Kidney epithelial cell (primary cell): ENCODE data around the gene FABP1. TPM values are rescaled to one million over a fixed set of nuclear protein-coding genes. Genes with fewer than 3 reads are reported as not detected.

Source experiments
- DNase-seq: peaks from one replicate; pipeline ENCODE4 v3.0.0-alpha.2; 2010; ENCODE audit warnings: low read depth
- H3K27me3 ChIP-seq: 2 replicates; pipeline ENCODE4 v1.6.0; 2011; ENCODE audit warnings: low read length; ENCODE audit not compliant: control insufficient read depth, insufficient read depth
- H3K36me3 ChIP-seq: 2 replicates; pipeline ENCODE4 v1.5.1; 2011; ENCODE audit warnings: low read length; ENCODE audit not compliant: control insufficient read depth, insufficient read depth
- H3K4me3 ChIP-seq: 2 replicates; pipeline ENCODE4 v1.5.1; 2011; ENCODE audit warnings: low read depth, mild to moderate bottlenecking, control low read depth, low read length
- CTCF ChIP-seq: IDR thresholded peaks from 2 replicates; pipeline ENCODE4 v1.5.1; 2011; ENCODE audit warnings: mild to moderate bottlenecking, moderate library complexity, low read length, control low read depth, inconsistent platforms; ENCODE audit not compliant: insufficient read depth, poor library complexity, severe bottlenecking
- total RNA-seq: library from RNA; depleted of rRNA; stranded (reverse); fragments of >200 nt; gene quantifications from 2 replicates; pipeline ENCODE4 v1.2.3, GENCODE V29; 2015

The FABP1 gene
- total RNA-seq, 1 donor from 2014 or later: not detected

- no peak for TF ChIP-seq CTCF
- no peak overlapping the region for H3K4me3 ChIP-seq
- H3K36me3 ChIP-seq: no peaks in the 10 kb centered on the region
- no peak for DNase-seq
- H3K27me3 ChIP-seq: no peaks in the 10 kb centered on the region
These were observed 41.5 kb downstream of the FABP1 start for GRCh38 chr2:88086401-88086800.

GRCh38 chr2:88085602-88086001, 42.3 kb downstream of the FABP1 start:
- no peaks in the 10 kb centered on the region for H3K27me3 ChIP-seq
- H3K36me3 ChIP-seq: no peaks in the 10 kb centered on the region
- TF ChIP-seq CTCF: no peak
- no peak overlapping the region for H3K4me3 ChIP-seq
- no peak for DNase-seq

GRCh38 chr2:88085099-88085498, 42.8 kb downstream of the FABP1 start:
- H3K27me3 ChIP-seq: no peaks in the 10 kb centered on the region
- no peak overlapping the region for H3K4me3 ChIP-seq
- DNase-seq: no peak
- TF ChIP-seq CTCF: no peak
- H3K36me3 ChIP-seq: no peaks in the 10 kb centered on the region

GRCh38 chr2:88082781-88083180, 45.1 kb downstream of the FABP1 start:
- Histone ChIP-seq H3K36me3 (no peaks in the 10 kb centered on the region), H3K4me3 (no peak overlapping the region), H3K27me3 (no peaks in the 10 kb centered on the region)
- no peak for TF ChIP-seq CTCF
- DNase-seq: no peak

GRCh38 chr2:88081924-88082608, 45.8 kb downstream of the FABP1 start:
- Histone ChIP-seq H3K27me3 (no peaks in the 10 kb centered on the region), H3K36me3 (no peaks in the 10 kb centered on the region), H3K4me3 (no peak overlapping the region)
- no peak for DNase-seq
- no peak for TF ChIP-seq CTCF

GRCh38 chr2:88080545-88080944, 47.3 kb downstream of the FABP1 start:
- H3K36me3 ChIP-seq: no peaks in the 10 kb centered on the region
- no peak for TF ChIP-seq CTCF
- H3K4me3 ChIP-seq: no peak overlapping the region
- H3K27me3 ChIP-seq: no peaks in the 10 kb centered on the region
- no peak for DNase-seq
